Kidney (tissue), 14 donors: ENCODE measurements around the gene SELENOI. TPM values are rescaled to one million over a fixed set of nuclear protein-coding genes. Genes with fewer than 3 reads are reported as not detected.
"Not testable (repeated sequence)": the region's sequence is repeated elsewhere in the genome, so short reads cannot be mapped to it uniquely, and the experiment has no call there.

Source experiments
- DNase-seq, 5 donors: peaks; one replicate each; pipeline ENCODE4 v3.0.0-alpha.2; 2013 to 2020
- FAIRE-seq: peaks from 2 replicates; lab custom pipeline; 2012; peaks lifted over from hg19 to GRCh38; lab: Jason Lieb, UNC
- H3K27ac ChIP-seq, 2 donors: one replicate each; pipeline ENCODE4 v1.7.0; 2013; ENCODE audit warnings: low read depth in 2 of 2, low read length in 2 of 2, inconsistent platforms in 1 of 2
- H3K27me3 ChIP-seq: one replicate; pipeline ENCODE4 v1.7.1; 2013; ENCODE audit warnings: low read length, inconsistent platforms; ENCODE audit not compliant: control insufficient read depth, insufficient read depth
- H3K36me3 ChIP-seq, 3 donors: one replicate each; pipeline versions ENCODE4 v1.7.0 to v1.7.1; 2013; ENCODE audit warnings: low read length in 3 of 3, control low read depth in 1 of 3, inconsistent platforms in 1 of 3; ENCODE audit not compliant: insufficient read depth in 3 of 3, control insufficient read depth in 2 of 3
- H3K4me1 ChIP-seq, 3 donors: one replicate each; pipeline versions ENCODE4 v1.7.0 to v1.7.1; 2013; ENCODE audit warnings: low read length in 3 of 3, inconsistent platforms in 1 of 3, low read depth in 1 of 3; ENCODE audit not compliant: control insufficient read depth in 2 of 3, insufficient read depth in 2 of 3
- H3K4me3 ChIP-seq, 3 donors: one replicate each; pipeline versions ENCODE4 v1.7.0 to v1.8.1; 2013; ENCODE audit warnings: low read length in 3 of 3, control low read depth in 1 of 3, inconsistent platforms in 1 of 3
- H3K9ac ChIP-seq, 3 donors: one replicate each; pipeline versions ENCODE4 v1.7.0 to v1.7.1; 2013; ENCODE audit warnings: low read length in 3 of 3, control low read depth in 1 of 3, inconsistent platforms in 1 of 3
- H3K9me3 ChIP-seq, 3 donors: one replicate each; pipeline versions ENCODE4 v1.7.0 to v1.7.1; 2013; ENCODE audit warnings: low read length in 3 of 3, control low read depth in 1 of 3, inconsistent platforms in 1 of 3; ENCODE audit not compliant: control insufficient read depth in 2 of 3, insufficient read depth in 1 of 3
- CTCF ChIP-seq: IDR thresholded peaks from 3 replicates; pipeline ENCODE4 v1.5.1; 2012; ENCODE audit warnings: mild to moderate bottlenecking, moderate library complexity, borderline replicate concordance; ENCODE audit not compliant: insufficient read depth; ENCODE audit errors: extremely low read depth
- intact Hi-C: fragments of 100-400 bp; cut with DNase I; formaldehyde crosslinking; loops from one replicate; pipeline ENCODE4 v1.11.1; 2022
- polyA plus RNA-seq: library from polyadenylated mRNA; stranded (reverse); fragments of 350-450 nt; fragmentation: Illumina TruSeq; extraction: RNeasy Lipid Tissue Mini Kit (QIAGEN cat#74804); gene quantifications from one replicate; pipeline ENCODE4 v1.2.3, GENCODE V29; 2014; ENCODE audit warnings: low read depth, low replicate concordance; ENCODE audit not compliant: insufficient read depth
- total RNA-seq: library from RNA; stranded (reverse); fragmentation: NEBNext Ultra II Directional; extraction: Animal tissue kit (Norgen Biotek cat#: 25700); gene quantifications from one replicate; pipeline ENCODE4 v1.2.1, GENCODE V29; 2021
- donor health status: control.
- donor health status: control.
- donor health status: control.
- donor health status: control.
- donor health status: control.
- donor health status: DM: yes; HTN: yes; CAD: no.
- donor health status: Normal renal cell carcinoma (clear cell type).

The SELENOI gene
- total and polyA plus RNA-seq, 2 donors from 2014 or later, result 5.3 to 23.7 TPM

GRCh38 chr2:26330604-26331003 lies 15.3 kb upstream of the SELENOI start:
- FAIRE-seq, result no peak
- H3K4me1 ChIP-seq, result no peaks in the 10 kb centered on the region
- H3K27me3 ChIP-seq, result no peaks in the 10 kb centered on the region
- no peak overlapping the region for H3K27ac ChIP-seq
- TF ChIP-seq CTCF, result no peak
- intact Hi-C loops, result no loop called here
- no peak overlapping the region for H3K4me3 ChIP-seq
- DNase-seq, result no peak
- H3K36me3 ChIP-seq, result no peaks in the 10 kb centered on the region
- no peak overlapping the region for H3K9ac ChIP-seq
- no peaks in the 10 kb centered on the region for H3K9me3 ChIP-seq

GRCh38 chr2:26331321-26331720 lies 14.6 kb upstream of the SELENOI start:
- H3K4me3 ChIP-seq, FAIRE-seq, H3K36me3 ChIP-seq, H3K9me3 ChIP-seq, H3K27me3 ChIP-seq, intact Hi-C loops, DNase-seq, H3K27ac ChIP-seq, H3K4me1 ChIP-seq, H3K9ac ChIP-seq: not testable (repeated sequence)

GRCh38 chr2:26333293-26333692 lies 12.7 kb upstream of the SELENOI start:
- H3K4me1 ChIP-seq, result no peaks in the 10 kb centered on the region
- no peaks in the 10 kb centered on the region for H3K9me3 ChIP-seq
- no peak overlapping the region for H3K27ac ChIP-seq
- TF ChIP-seq CTCF, result no peak
- H3K9ac ChIP-seq, result no peak overlapping the region
- FAIRE-seq (no peak), DNase-seq (peak in 3 of 5 donors; percentile 35 to 69 (median 59))
- no peaks in the 10 kb centered on the region for H3K27me3 ChIP-seq
- H3K36me3 ChIP-seq, result no peaks in the 10 kb centered on the region
- H3K4me3 ChIP-seq, result no peak overlapping the region
- intact Hi-C loops, result no loop called here

- DNase-seq (peak in 1 of 5 donors; percentile 42), FAIRE-seq (no peak)
- no peaks in the 10 kb centered on the region for H3K36me3 ChIP-seq
- no peak for TF ChIP-seq CTCF
- no peaks in the 10 kb centered on the region for H3K27me3 ChIP-seq
- H3K9me3 ChIP-seq, result no peaks in the 10 kb centered on the region
- no peak overlapping the region for H3K9ac ChIP-seq
- H3K4me3 ChIP-seq, result no peak overlapping the region
- no peaks in the 10 kb centered on the region for H3K4me1 ChIP-seq
- intact Hi-C loops, result no loop called here
- no peak overlapping the region for H3K27ac ChIP-seq
These were observed 10.7 kb upstream of the SELENOI start for GRCh38 chr2:26335231-26335630.
